ENCODE data around the gene TRPT1.
A peak's percentile ranks its signal among the peaks of the same experiment; 100 is the strongest.
"Not testable (repeated sequence)": the region's sequence is repeated elsewhere in the genome, so short reads cannot be mapped to it uniquely, and the experiment has no call there.

TRPT1 gene

DNA sequence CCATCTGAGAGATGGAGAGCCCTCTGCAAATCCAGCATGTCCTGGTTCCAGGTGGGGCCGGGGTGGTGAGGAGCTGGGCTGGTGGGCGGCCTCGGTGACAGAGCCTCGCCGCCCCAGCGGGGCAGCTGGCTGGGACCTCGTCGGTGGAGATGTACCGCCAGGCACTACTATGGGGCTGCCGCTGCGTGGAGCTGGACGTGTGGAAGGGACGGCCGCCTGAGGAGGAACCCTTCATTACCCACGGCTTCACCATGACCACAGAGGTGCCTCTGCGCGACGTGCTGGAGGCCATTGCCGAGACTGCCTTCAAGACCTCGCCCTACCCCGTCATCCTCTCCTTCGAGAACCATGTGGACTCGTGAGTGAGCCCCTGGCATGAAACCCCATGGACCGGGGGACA is 32.4 kb upstream of the TRPT1 start:
- DNase-seq = no peak

DNA sequence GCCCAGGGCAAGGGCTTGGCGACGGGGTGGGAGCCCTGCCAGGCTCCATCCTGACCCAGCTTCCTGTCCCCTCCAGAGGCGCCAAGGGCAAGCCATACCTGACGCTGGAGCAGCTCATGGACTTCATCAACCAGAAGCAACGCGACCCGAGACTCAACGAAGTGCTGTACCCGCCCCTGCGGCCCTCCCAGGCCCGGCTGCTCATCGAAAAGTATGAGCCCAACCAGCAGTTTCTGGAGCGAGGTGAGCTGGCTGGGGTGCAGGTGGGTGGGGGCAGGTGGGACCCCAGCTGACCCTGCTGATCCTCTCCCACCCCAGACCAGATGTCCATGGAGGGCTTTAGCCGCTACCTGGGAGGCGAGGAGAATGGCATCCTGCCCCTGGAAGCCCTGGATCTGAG is 30.3 kb upstream of the TRPT1 start:
- no peak for DNase-seq

DNA sequence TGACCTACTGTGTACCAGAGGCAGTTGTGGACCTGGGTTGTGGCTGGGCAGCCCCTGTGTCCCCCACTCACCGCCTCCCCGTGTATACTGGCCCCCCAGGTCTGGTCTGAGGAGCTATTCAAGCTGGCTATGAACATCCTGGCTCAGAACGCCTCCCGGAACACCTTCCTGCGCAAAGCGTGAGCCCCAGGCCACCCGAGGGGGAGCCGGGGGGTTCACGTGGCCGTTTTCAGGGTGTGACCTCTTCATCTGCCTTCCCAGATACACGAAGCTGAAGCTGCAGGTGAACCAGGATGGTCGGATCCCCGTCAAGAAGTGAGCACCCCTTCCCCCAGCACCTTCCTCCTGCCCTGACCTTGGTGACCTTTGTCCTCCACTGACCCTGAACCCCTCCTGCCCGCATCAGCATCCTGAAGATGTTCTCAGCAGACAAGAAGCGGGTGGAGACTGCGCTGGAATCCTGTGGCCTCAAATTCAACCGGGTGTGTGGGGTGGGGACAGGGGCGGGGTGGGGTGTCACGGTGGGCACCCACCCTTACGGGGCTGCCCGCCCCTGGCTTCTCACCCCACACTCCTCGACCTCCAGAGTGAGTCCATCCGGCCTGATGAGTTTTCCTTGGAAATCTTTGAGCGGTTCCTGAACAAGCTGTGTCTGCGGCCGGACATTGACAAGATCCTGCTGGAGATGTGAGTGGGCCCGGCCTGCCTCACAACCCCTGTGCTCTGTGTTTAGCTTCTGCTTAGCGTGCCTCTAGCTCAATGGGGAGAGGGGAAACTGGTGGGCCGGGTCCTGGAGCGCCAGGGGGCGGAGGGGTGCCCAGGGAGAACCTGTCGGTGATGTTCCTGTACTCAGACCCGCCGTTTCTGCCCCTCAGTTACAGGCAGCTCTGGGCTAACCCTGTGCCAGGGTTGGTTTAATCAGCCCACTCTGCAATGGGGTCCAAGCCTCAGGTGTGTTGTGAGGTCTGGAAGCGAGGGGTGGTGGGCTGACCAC is 29.4 kb upstream of the TRPT1 start:
- DNase-seq = no peak

DNA sequence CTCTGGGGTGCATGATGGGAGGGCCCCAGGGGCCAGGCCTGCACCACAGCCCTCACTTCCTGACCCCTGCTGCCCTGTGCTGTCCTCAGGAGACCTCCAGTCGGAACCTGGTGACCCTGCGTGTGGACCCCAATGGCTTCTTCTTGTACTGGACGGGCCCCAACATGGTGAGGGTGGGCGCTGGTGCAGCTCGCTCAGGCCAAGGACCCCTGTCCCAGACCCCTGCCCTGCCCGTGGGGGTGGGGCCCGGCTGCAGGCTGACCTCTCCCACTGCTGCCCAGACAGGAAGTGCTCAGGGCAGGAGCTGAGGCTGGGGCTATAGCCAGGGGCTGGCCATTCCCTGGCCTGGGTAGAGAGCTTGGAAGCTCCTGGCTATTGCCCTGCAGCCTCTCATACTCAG is 28.3 kb upstream of the TRPT1 start:
- no peak for DNase-seq

- no peak for DNase-seq
These were observed 27.5 kb upstream of the TRPT1 start for GRCh38 chr11:64253481-64253880.

DNA sequence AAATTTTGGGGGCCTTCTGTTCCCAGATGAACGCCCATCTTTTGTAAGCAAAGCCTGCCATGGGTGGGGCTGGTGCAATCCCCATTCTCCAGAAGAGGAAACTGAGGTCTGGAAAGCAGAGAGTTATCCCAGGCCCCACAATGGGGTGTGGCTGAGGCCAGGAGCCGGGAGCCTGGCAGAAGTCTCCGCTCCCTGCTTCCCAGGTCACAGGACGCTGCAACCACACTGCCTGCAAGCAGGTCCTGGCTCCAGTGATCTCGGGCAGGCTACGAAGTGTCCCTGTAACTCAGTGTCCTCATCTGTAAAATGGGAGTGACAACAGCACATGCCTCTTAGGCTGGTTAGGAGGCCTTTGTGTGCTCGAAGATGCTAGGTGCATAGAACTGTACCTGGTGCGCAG is 27.1 kb upstream of the TRPT1 start:
- DNase-seq = no peak

- peak; percentile 61 for DNase-seq
These were observed 26.3 kb upstream of the TRPT1 start for GRCh38 chr11:64252003-64252872.

GRCh38 chr11:64251753-64252002 is 25.7 kb upstream of the TRPT1 start:
- DNase-seq = no peak

DNA sequence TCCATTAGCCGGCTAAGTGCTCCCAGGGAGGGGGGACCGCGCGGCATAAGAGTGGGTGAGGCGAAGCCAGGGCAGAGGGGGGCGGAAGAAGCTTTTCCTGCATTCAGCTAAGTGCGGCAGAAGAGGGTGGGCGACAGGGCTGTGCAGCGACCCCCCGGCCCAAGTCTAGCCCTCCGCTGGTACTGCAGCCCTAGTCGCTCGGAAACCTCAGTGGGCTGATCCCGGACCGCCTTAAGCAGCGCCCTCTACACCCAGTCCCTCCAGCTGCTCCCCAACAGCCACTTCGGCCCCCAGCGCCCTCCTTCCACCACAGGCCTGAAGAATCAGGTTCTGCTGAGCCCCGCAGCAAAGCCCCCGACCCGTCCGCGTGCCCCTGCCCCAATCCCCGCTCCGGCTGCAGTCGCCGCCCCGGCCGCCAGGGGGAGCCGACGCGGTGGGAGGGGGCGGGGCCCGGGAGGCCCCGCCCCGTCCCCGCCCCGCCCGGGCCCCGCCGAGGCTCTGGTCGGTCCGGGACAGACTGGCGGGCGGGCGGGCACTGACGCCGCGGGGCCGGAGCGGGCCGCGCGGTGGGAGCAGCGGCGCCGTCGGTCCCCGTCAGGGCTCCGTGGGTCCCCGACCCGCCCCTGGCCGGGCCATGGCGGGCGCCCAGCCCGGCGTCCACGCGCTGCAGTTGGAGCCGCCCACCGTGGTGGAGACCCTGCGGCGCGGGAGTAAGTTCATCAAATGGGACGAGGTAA is 25.2 kb upstream of the TRPT1 start, which contains the start of gene PLCB3:
Gene PLCB3, plus strand, starts transcription at position 515 of the 737 bp plus-strand sequence. Its CDS starts 120 bp downstream, at position 635.
- DNase-seq = peak; percentile 86

GRCh38 chr11:64250415-64251015 is 24.5 kb upstream of the TRPT1 start:
- DNase-seq = no peak

GRCh38 chr11:64249563-64250414 is 23.8 kb upstream of the TRPT1 start:
- DNase-seq = no peak

GRCh38 chr11:64249038-64249437 is 23.1 kb upstream of the TRPT1 start:
- DNase-seq = no peak

GRCh38 chr11:64248578-64248977 is 22.6 kb upstream of the TRPT1 start:
- no peak for DNase-seq

- no peak for DNase-seq
These were observed 21.9 kb upstream of the TRPT1 start for GRCh38 chr11:64247729-64248531.

DNA sequence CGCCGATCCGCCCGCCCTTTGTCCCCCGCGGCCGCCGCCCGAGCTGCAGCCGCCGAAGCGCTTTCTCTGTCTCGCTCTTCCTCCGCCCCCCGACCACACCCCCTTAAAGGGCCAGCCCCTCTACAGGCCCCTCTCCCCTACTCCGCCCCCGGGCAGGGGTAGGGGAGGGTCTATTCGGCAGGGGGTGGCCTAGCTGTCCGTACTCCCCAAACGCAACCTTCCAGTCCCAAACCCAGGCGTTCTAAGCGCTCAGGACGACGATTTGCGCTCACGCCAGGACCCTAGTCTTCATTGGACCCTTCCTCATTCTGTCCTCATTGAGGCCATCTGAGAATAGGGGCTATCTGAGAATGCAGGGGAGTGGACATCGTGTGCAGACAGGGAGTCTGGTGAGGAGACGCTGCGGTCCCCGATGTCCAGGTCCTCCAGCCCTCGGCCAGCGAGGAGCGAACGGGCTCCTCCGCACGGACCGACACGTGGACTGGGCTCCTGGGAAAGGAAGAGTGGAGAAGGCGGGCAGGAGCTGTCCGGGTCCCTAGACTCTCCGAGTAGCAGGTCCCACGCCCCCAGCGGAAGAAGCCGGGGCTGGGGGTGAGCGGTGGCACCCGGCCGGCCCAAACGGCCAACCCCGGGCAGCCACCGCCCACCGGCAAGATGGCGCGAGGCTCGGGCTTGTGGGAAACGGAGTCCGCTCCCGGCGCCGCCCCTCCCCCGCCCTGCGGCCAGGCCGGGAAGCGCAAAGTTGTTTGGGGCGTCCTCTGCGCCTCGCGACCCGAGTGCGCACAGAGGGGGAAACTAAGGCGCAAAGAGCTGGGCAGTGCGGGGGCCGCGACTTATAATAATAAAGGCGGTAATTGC is 21.1 kb upstream of the TRPT1 start, which contains the start of gene PPP1R14B:
Gene PPP1R14B, minus strand, starts transcription at position 73 of the 858 bp plus-strand sequence. CDS start 270 bp downstream, outside the sequence.
- peak; percentile 81 for DNase-seq

GRCh38 chr11:64246621-64246870 is 20.6 kb upstream of the TRPT1 start:
- not testable (repeated sequence) for DNase-seq

GRCh38 chr11:64245797-64246620 is 20.0 kb upstream of the TRPT1 start:
- peak; percentile 81 for DNase-seq

DNA sequence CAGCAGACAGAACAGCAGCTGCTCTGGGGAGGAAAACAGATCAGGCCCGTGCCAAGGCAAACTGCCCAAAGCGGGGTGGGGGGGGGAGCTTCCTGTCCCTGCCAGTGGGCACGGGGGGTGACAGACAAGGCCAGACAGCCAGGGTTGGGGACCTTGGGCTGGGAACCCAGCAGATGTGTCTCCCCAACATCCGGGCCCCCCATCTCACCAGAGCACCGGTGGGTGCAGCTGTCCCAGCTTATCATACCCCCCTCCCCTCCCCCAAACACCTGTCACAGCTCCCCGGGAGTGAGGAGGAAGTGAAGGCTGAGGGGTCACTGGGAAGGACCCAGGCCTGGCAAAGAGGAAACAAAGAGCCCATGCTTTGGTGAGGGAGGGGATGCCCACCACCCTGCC is 19.4 kb upstream of the TRPT1 start:
- no peak for DNase-seq

DNA sequence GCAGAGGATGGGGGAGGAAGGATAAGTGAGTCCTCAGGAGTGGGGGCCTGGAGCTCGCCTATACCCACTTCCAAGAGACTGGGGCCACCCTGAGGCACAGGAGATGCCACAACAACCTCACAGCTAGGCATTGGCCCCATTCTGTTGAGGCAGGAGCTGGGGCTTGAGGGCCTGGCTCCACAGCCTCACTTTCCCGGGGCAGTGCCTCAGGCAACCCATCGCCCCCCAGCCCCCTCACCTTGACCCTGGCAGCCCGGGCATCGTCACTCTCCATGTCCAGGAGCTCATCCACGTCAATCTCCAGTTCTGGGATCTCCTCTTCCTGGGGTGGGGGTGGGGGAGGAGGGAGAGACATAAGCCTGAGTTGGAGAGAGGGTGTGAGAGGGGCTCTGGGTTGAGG is 19.0 kb upstream of the TRPT1 start:
- no peak for DNase-seq

All from suppressor macrophage treated with lipopolysaccharide for 4 hours (primary cell).